Measurements from ENCODE around the gene KIAA1328. TPM values are rescaled to one million over a fixed set of nuclear protein-coding genes. Genes with fewer than 3 reads are reported as not detected.
A peak's percentile ranks its signal among the peaks of the same experiment; 100 is the strongest.
"Not testable (repeated sequence)": the region's sequence is repeated elsewhere in the genome, so short reads cannot be mapped to it uniquely, and the experiment has no call there.

KIAA1328 gene
- total RNA-seq, 8 experiments from 2014 or later = 2.3 to 11.3 (median 8.8) TPM

GRCh38 chr18:36812678-36813077, 16.2 kb upstream of the KIAA1328 start:
- H3K27ac ChIP-seq = no peak overlapping the region
- ATAC-seq (replicated peaks in 6 of 8) = peak in 4 of 8 experiments; percentile 45 to 60 (median 55)
- no peak overlapping the region for H3K4me3 ChIP-seq
- H3K4me1 ChIP-seq (replicated peaks in 1 of 2) = peaks cover 5 to 22% of the 10 kb centered on the region in 2 donors
- 40 to 100% (median 83%) methylated on average over 1 to 3 of the region's 3 CpGs; no CpG with 5 or more reads in 1 of the 10 experiments for WGBS, 10 experiments
- in situ Hi-C loops (cut with MboI; ENCODE audit: low pct_unique_long_range_greater_than_20kb in 2 of 9, low sequenced_read_pairs in 9 of 9, unreplicated experiment in 9 of 9) = no loop called here

GRCh38 chr18:36813101-36813775, 15.7 kb upstream of the KIAA1328 start:
- Histone ChIP-seq H3K4me1 (replicated peaks in 1 of 2) (peaks cover 5 to 22% of the 10 kb centered on the region in 2 donors), H3K4me3 (no peak overlapping the region), H3K27ac (no peak overlapping the region)
- ATAC-seq (replicated peaks in 6 of 8) = peak in 1 of 8 experiments; percentile 47
- in situ Hi-C loops (cut with MboI; ENCODE audit: low pct_unique_long_range_greater_than_20kb in 2 of 9, low sequenced_read_pairs in 9 of 9, unreplicated experiment in 9 of 9) = no loop called here
- 70 to 100% (median 90%) methylated on average over 2 to 4 of the region's 4 CpGs; no CpG with 5 or more reads in 1 of the 10 experiments for WGBS, 10 experiments

GRCh38 chr18:36813824-36814223, 15.1 kb upstream of the KIAA1328 start:
- WGBS, 10 experiments = 71 to 100% (median 93%) methylated on average over 1 to 3 of the region's 3 CpGs; no CpG with 5 or more reads in 1 of the 10 experiments
- H3K4me1 ChIP-seq (replicated peaks in 1 of 2) = peaks cover 5 to 22% of the 10 kb centered on the region in 2 donors
- no peak for ATAC-seq (replicated peaks in 6 of 8)
- in situ Hi-C loops (cut with MboI; ENCODE audit: low pct_unique_long_range_greater_than_20kb in 2 of 9, low sequenced_read_pairs in 9 of 9, unreplicated experiment in 9 of 9) = no loop called here
- H3K4me3 ChIP-seq = no peak overlapping the region
- H3K27ac ChIP-seq = no peak overlapping the region

- Histone ChIP-seq H3K4me1 (replicated peaks in 1 of 2) (peaks cover 5 to 22% of the 10 kb centered on the region in 2 donors), H3K27ac (no peak overlapping the region), H3K4me3 (no peak overlapping the region)
- ATAC-seq (replicated peaks in 6 of 8) = no peak
- in situ Hi-C loops (cut with MboI; ENCODE audit: low pct_unique_long_range_greater_than_20kb in 2 of 9, low sequenced_read_pairs in 9 of 9, unreplicated experiment in 9 of 9) = no loop called here
- WGBS, 10 experiments = 56 to 100% (median 86%) methylated on average over 1 of the region's 1 CpG; no CpG with 5 or more reads in 3 of the 10 experiments
These were observed 13.9 kb upstream of the KIAA1328 start for GRCh38 chr18:36814994-36815393.

GRCh38 chr18:36816096-36816495, 12.8 kb upstream of the KIAA1328 start:
- ATAC-seq (replicated peaks in 6 of 8); in situ Hi-C loops (cut with MboI; ENCODE audit: low pct_unique_long_range_greater_than_20kb in 2 of 9, low sequenced_read_pairs in 9 of 9, unreplicated experiment in 9 of 9); H3K27ac ChIP-seq: not testable (repeated sequence)

GRCh38 chr18:36817039-36817438, 11.9 kb upstream of the KIAA1328 start:
- Histone ChIP-seq H3K4me3 (no peak overlapping the region), H3K27ac (no peak overlapping the region), H3K4me1 (replicated peaks in 1 of 2) (peaks cover 5 to 20% of the 10 kb centered on the region in 2 donors)
- WGBS, 10 experiments = 50 to 100% methylated on average over 1 of the region's 1 CpG; no CpG with 5 or more reads in 8 of the 10 experiments
- in situ Hi-C loops (cut with MboI; ENCODE audit: low pct_unique_long_range_greater_than_20kb in 2 of 9, low sequenced_read_pairs in 9 of 9, unreplicated experiment in 9 of 9) = no loop called here
- no peak for ATAC-seq (replicated peaks in 6 of 8)

More at GRCh38 chr18:36816096-36816495, 12.8 kb upstream of the KIAA1328 start:
- H3K4me1 ChIP-seq (replicated peaks in 1 of 2) = peaks cover 5 to 22% of the 10 kb centered on the region in 2 donors
- not testable (repeated sequence) for H3K4me3 ChIP-seq

GRCh38 chr18:36818652-36819051, 10.3 kb upstream of the KIAA1328 start:
- in situ Hi-C loops (cut with MboI; ENCODE audit: low pct_unique_long_range_greater_than_20kb in 2 of 9, low sequenced_read_pairs in 9 of 9, unreplicated experiment in 9 of 9) = no loop called here
- H3K4me1 ChIP-seq (replicated peaks in 1 of 2) = peaks cover 2 to 5% of the 10 kb centered on the region in 2 donors
- no peak overlapping the region for H3K27ac ChIP-seq
- no peak for ATAC-seq (replicated peaks in 6 of 8)
- WGBS, 10 experiments = 90 to 100% (median 100%) methylated on average over 1 to 3 of the region's 3 CpGs; no CpG with 5 or more reads in 2 of the 10 experiments
- H3K4me3 ChIP-seq = no peak overlapping the region

- no peak overlapping the region for H3K27ac ChIP-seq
- no peak for ATAC-seq (replicated peaks in 6 of 8)
- in situ Hi-C loops (cut with MboI; ENCODE audit: low pct_unique_long_range_greater_than_20kb in 2 of 9, low sequenced_read_pairs in 9 of 9, unreplicated experiment in 9 of 9) = no loop called here
- no peak overlapping the region for H3K4me3 ChIP-seq
- peaks cover 2 to 5% of the 10 kb centered on the region in 2 donors for H3K4me1 ChIP-seq (replicated peaks in 1 of 2)
These were observed 9.3 kb upstream of the KIAA1328 start for GRCh38 chr18:36819621-36820020.

GRCh38 chr18:36821681-36822080, 7.2 kb upstream of the KIAA1328 start:
- ATAC-seq (replicated peaks in 6 of 8) = no peak
- Histone ChIP-seq H3K27ac (no peak overlapping the region), H3K4me1 (replicated peaks in 1 of 2) (no peaks in the 10 kb centered on the region), H3K4me3 (no peak overlapping the region)
- WGBS, 10 experiments = 75 to 100% (median 100%) methylated on average over 1 to 4 of the region's 4 CpGs; no CpG with 5 or more reads in 3 of the 10 experiments
- in situ Hi-C loops (cut with MboI; ENCODE audit: low pct_unique_long_range_greater_than_20kb in 2 of 9, low sequenced_read_pairs in 9 of 9, unreplicated experiment in 9 of 9) = no loop called here

GRCh38 chr18:36825526-36825925, 3.4 kb upstream of the KIAA1328 start:
- Histone ChIP-seq H3K4me3 (no peak overlapping the region), H3K27ac (no peak overlapping the region), H3K4me1 (replicated peaks in 1 of 2) (peaks cover 5 to 12% of the 10 kb centered on the region in 2 donors)
- in situ Hi-C loops (cut with MboI; ENCODE audit: low pct_unique_long_range_greater_than_20kb in 2 of 9, low sequenced_read_pairs in 9 of 9, unreplicated experiment in 9 of 9) = no loop called here
- no peak for ATAC-seq (replicated peaks in 6 of 8)

- 80 to 100% (median 100%) methylated on average over 1 to 3 of the region's 3 CpGs; no CpG with 5 or more reads in 2 of the 10 experiments for WGBS, 10 experiments
- Histone ChIP-seq H3K4me1 (replicated peaks in 1 of 2) (peaks cover 7 to 22% of the 10 kb centered on the region in 2 donors), H3K4me3 (no peak overlapping the region), H3K27ac (no peak overlapping the region)
- no peak for ATAC-seq (replicated peaks in 6 of 8)
- in situ Hi-C loops (cut with MboI; ENCODE audit: low pct_unique_long_range_greater_than_20kb in 2 of 9, low sequenced_read_pairs in 9 of 9, unreplicated experiment in 9 of 9) = no loop called here
These were observed 2.4 kb upstream of the KIAA1328 start for GRCh38 chr18:36826556-36826955.

GRCh38 chr18:36828157-36828629, 734 bp upstream of the KIAA1328 start:
- in situ Hi-C loops (cut with MboI; ENCODE audit: low pct_unique_long_range_greater_than_20kb in 2 of 9, low sequenced_read_pairs in 9 of 9, unreplicated experiment in 9 of 9) = no loop called here
- Histone ChIP-seq H3K4me1 (replicated peaks in 1 of 2) (peaks cover 7 to 22% of the 10 kb centered on the region in 2 donors), H3K27ac (peak overlapping the region; percentile 61 to 67), H3K4me3 (peak overlapping the region; percentile 49 to 89 (median 73))
- 0 to 50% (median 0%) methylated on average over 1 to 8 of the region's 18 CpGs; no CpG with 5 or more reads in 2 of the 10 experiments for WGBS, 10 experiments
- peak in 7 of 8 experiments; percentile 0 to 4 (median 2) for ATAC-seq (replicated peaks in 6 of 8)

GRCh38 chr18:36829362-36830157, 633 bp downstream of the KIAA1328 start:
- ATAC-seq (replicated peaks in 6 of 8) = peak in 5 of 8 experiments; percentile 0 to 60 (median 50)
- Histone ChIP-seq H3K27ac (peak overlapping the region; percentile 61 to 67), H3K4me3 (peak overlapping the region; percentile 49 to 89 (median 73)), H3K4me1 (replicated peaks in 1 of 2) (peaks cover 7 to 22% of the 10 kb centered on the region in 2 donors)
- in situ Hi-C loops (cut with MboI; ENCODE audit: low pct_unique_long_range_greater_than_20kb in 2 of 9, low sequenced_read_pairs in 9 of 9, unreplicated experiment in 9 of 9) = no loop called here
- WGBS, 10 experiments = 0 to 45% (median 35%) methylated on average over 1 to 10 of the region's 17 CpGs
